Muscle of leg (tissue), 11 donors: ENCODE measurements around the gene GNRH2. TPM values are rescaled to one million over a fixed set of nuclear protein-coding genes. Genes with fewer than 3 reads are reported as not detected.
"Not testable (repeated sequence)": the region's sequence is repeated elsewhere in the genome, so short reads cannot be mapped to it uniquely, and the experiment has no call there.

Experiments used
- DNase-seq: peaks from one replicate; pipeline ENCODE4 v3.0.0; 2013
- H3K27ac ChIP-seq: one replicate; pipeline ENCODE4 v1.5.1; 2013; ENCODE audit warnings: mild to moderate bottlenecking, low read length, control low read depth
- H3K27me3 ChIP-seq: one replicate; pipeline ENCODE4 v1.6.1; 2013; ENCODE audit warnings: low read length; ENCODE audit not compliant: control insufficient read depth, insufficient read depth
- H3K36me3 ChIP-seq: one replicate; pipeline ENCODE4 v1.6.1; 2013; ENCODE audit warnings: low read length; ENCODE audit not compliant: control insufficient read depth, insufficient read depth
- H3K4me1 ChIP-seq: one replicate; pipeline ENCODE4 v1.6.1; 2013; ENCODE audit warnings: low read length; ENCODE audit not compliant: control insufficient read depth, insufficient read depth
- H3K4me3 ChIP-seq: one replicate; pipeline ENCODE4 v1.5.1; 2013; ENCODE audit warnings: low read length, control low read depth
- H3K9me3 ChIP-seq: replicated peaks from 2 replicates; pipeline ENCODE4 v1.6.1; 2013; ENCODE audit warnings: low read depth, low read length; ENCODE audit not compliant: control insufficient read depth
- WGBS: methylation state at CpG from one replicate; pipeline ENCODE4 v1.1.5; 2013; ENCODE audit warnings: missing lambda C conversion rate; ENCODE audit not compliant: insufficient coverage; 5-methylcytosine and 5-hydroxymethylcytosine counted together
- polyA plus RNA-seq, 8 donors: library from polyadenylated mRNA; unstranded; fragments of 120-200 nt; gene quantifications; one replicate each; pipeline versions ENCODE4 v1.2.1 to v1.2.3, GENCODE V29; 2013; ENCODE audit warnings: inconsistent platforms in 1 of 8, low replicate concordance in 1 of 8; ENCODE audit not compliant: insufficient read length in 8 of 8, insufficient read depth in 1 of 8
- total RNA-seq: library from RNA; stranded (reverse); fragments of 120-200 nt; gene quantifications from one replicate; pipeline ENCODE4 v1.2.4, GENCODE V29; 2013

Gene GNRH2
- total and polyA plus RNA-seq, 9 donors = 0.13 to 0.69 (median 0.41) TPM; not detected in 2

GRCh38 chr20:3072530-3073250, 29.3 kb downstream of the GNRH2 start:
- peaks cover 10% of the 10 kb centered on the region for H3K4me1 ChIP-seq
- no peaks in the 10 kb centered on the region for H3K36me3 ChIP-seq
- H3K27ac ChIP-seq = no peak overlapping the region
- H3K9me3 ChIP-seq = no peaks in the 10 kb centered on the region
- WGBS = 61% methylated on average over 19 of the region's 22 CpGs
- peak overlapping the region; percentile 45 for H3K4me3 ChIP-seq
- no peak for DNase-seq
- H3K27me3 ChIP-seq = peaks cover 44% of the 10 kb centered on the region

- H3K36me3 ChIP-seq, H3K9me3 ChIP-seq, H3K4me3 ChIP-seq, H3K27ac ChIP-seq, DNase-seq: not testable (repeated sequence)
- Histone ChIP-seq H3K27me3 (peaks cover 44% of the 10 kb centered on the region), H3K4me1 (peaks cover 10% of the 10 kb centered on the region)
- 86% methylated on average over 5 of the region's 8 CpGs for WGBS
Observed at GRCh38 chr20:3073251-3073643, 29.8 kb downstream of the GNRH2 start.

DNA sequence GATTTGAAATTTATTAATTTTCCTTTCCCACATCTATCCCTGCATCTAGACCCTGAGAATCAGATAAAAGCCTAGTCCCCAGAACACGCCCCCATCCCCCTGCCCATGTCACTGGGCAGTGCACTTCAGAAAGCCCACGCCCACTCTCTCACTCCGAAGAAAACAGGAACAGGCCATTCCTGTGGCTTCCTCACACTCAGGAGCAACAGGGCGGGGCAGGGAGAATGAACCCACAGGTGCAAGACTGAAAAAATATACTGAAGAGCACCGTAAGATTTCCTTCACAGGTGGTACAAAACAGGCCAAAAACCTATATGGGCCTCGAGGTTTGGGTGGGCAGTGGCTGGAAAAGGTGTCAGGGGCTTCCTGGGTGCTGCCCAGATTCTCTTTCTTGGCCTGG, 31.4 kb downstream of the GNRH2 start:
- Histone ChIP-seq H3K27ac (no peak overlapping the region), H3K4me1 (peaks cover 10% of the 10 kb centered on the region), H3K4me3 (no peak overlapping the region), H3K27me3 (peaks cover 46% of the 10 kb centered on the region), H3K36me3 (no peaks in the 10 kb centered on the region), H3K9me3 (no peaks in the 10 kb centered on the region)
- 77% methylated on average over 5 of the region's 6 CpGs for WGBS
- DNase-seq = no peak

DNA sequence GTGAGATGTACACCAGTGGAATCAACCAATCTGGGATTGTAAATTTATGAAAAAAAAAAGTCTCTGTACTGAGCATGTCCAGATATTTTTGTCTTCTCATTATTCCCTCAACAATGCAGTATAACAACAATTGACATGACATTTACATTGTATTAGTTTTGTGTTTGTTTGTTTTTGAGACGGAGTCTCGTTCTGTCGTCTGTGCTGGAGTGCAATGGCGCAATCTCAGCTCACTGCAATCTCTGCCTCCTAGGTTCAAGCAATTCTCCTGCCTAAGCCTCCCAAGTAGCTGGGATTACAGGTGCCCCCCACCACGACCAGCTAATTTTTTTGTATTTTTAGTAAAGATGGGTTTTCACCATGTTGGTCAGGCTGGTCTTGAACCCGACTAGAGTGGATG, 31.9 kb downstream of the GNRH2 start:
- 78% methylated on average over 1 of the region's 6 CpGs for WGBS
- DNase-seq, H3K9me3 ChIP-seq, H3K27ac ChIP-seq, H3K4me3 ChIP-seq, H3K36me3 ChIP-seq: not testable (repeated sequence)
- H3K4me1 ChIP-seq = peaks cover 10% of the 10 kb centered on the region
- H3K27me3 ChIP-seq = peaks cover 50% of the 10 kb centered on the region

DNA sequence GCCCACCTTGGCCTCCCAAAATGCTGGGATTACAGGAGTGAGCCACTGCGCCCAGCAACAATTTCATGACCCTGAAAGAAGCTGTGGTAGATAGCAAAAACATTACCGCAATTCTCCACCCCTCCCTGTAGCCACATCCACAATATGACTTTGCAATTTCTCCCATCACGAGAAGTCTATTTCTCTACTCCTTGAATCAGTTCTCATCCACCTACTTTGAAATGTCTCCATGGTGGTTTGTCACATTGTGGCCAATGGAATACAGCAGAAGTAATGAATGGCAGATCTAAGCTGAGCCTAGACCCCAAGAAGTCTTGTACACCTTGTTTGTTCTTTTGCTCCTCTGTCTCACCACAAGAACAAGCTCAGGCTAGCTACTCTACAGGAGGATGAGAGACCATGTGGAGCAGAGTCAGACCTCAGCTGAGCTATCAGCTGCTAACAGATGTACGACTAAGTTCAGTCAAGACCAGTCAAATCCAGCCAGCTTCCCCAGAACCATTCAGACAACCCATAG, 34.3 kb downstream of the GNRH2 start:
- no peak for DNase-seq
- Histone ChIP-seq H3K4me1 (peaks cover 3% of the 10 kb centered on the region), H3K4me3 (no peak overlapping the region), H3K27ac (no peak overlapping the region), H3K36me3 (no peaks in the 10 kb centered on the region), H3K27me3 (peaks cover 53% of the 10 kb centered on the region), H3K9me3 (no peaks in the 10 kb centered on the region)
- 86% methylated on average over 1 of the region's 4 CpGs for WGBS

DNA sequence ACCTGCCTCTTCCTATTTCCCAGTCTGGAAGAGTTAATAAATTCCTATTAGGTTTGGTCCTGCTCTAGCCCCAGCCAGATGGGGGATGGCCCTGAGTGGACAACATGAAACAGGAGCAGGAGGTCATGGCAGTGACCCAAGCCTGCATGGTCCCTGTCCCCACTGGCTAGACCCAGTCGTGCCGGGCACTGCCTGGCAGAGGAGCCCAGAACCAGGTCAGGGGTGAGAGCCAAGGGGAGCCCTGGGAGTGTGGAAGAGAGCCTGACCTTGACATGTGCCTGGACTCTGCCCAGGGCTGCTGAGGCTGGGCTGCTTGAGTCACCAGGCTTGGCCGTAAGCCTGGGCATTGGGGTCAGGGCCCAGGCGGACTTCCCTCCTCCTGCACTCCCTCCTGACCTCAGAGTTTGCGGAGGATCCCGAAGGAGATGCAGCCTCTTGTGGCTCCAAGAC, 37.5 kb downstream of the GNRH2 start:
- no peaks in the 10 kb centered on the region for H3K36me3 ChIP-seq
- H3K4me3 ChIP-seq = no peak overlapping the region
- WGBS = 56% methylated on average over 2 of the region's 6 CpGs
- H3K27me3 ChIP-seq = peaks cover 65% of the 10 kb centered on the region
- H3K9me3 ChIP-seq = no peaks in the 10 kb centered on the region
- no peak overlapping the region for H3K27ac ChIP-seq
- peaks cover 8% of the 10 kb centered on the region for H3K4me1 ChIP-seq
- DNase-seq = no peak

GRCh38 chr20:3081641-3082040, 38.2 kb downstream of the GNRH2 start:
- Histone ChIP-seq H3K27me3 (peaks cover 63% of the 10 kb centered on the region), H3K36me3 (no peaks in the 10 kb centered on the region), H3K27ac (no peak overlapping the region), H3K4me1 (peaks cover 8% of the 10 kb centered on the region), H3K4me3 (no peak overlapping the region), H3K9me3 (no peaks in the 10 kb centered on the region)
- no peak for DNase-seq
- WGBS = 87% methylated on average over 9 of the region's 11 CpGs

DNA sequence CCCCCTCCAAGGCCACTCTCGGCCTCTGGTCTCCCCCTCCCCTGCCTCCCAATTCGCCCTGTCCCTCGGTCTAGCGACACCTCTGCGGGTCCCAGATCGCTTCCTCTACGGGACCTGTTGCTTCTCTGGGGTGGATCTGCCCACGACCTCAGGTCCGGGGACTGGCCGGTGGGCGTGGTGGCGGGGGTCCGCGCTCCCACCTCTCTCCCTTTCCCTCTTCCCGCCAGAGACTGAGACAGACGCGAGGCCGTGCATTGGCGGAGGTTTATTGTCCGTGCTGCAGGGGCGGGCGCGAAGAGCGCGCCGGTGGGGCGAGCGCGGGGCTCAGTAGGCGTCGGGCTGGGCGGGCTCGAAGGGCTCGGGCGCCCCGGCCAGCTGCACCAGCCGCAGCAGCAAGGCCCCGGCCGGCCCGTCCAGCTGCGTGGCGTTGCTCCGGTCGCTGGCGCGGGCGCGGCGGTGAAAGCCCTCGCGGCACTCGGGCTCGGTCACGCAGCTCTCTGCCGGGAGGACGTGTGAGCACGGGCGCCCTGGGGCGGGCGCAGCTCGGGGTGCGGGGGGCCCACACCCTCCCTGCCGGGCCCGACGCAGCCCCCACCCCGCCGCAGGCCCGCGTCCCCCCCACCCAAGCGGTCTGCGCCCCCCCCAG, 39.0 kb downstream of the GNRH2 start:
- H3K4me3 ChIP-seq = no peak overlapping the region
- peaks cover 59% of the 10 kb centered on the region for H3K27me3 ChIP-seq
- H3K36me3 ChIP-seq = no peaks in the 10 kb centered on the region
- WGBS = 3% methylated on average over 51 of the region's 71 CpGs
- peaks cover 8% of the 10 kb centered on the region for H3K4me1 ChIP-seq
- H3K9me3 ChIP-seq = no peaks in the 10 kb centered on the region
- no peak overlapping the region for H3K27ac ChIP-seq
- DNase-seq = no peak

- Histone ChIP-seq H3K27ac (no peak overlapping the region), H3K4me1 (peaks cover 8% of the 10 kb centered on the region), H3K4me3 (no peak overlapping the region), H3K9me3 (no peaks in the 10 kb centered on the region), H3K36me3 (no peaks in the 10 kb centered on the region), H3K27me3 (peaks cover 62% of the 10 kb centered on the region)
- 10% methylated on average over 59 of the region's 76 CpGs for WGBS
- no peak for DNase-seq
Observed at GRCh38 chr20:3082955-3083952, 39.8 kb downstream of the GNRH2 start.
